SK-N-SH treated with all-trans-retinoic acid at 6 μM for 48 hours (cell line): Measurements from ENCODE around the gene ITPR2.

Experiments
- ATAC-seq: fragments of 200-7000 bp; cut with Tn5 transposase; 3 replicates; pipeline ENCODE4 v1.9.1; 2020; ENCODE audit warnings: mild to moderate bottlenecking, moderate library complexity
- BACH2 ChIP-seq: fragments of 250-450 bp; sonication (Bioruptor Pico); IDR thresholded peaks from 2 replicates; pipeline ENCODE4 v1.9.0; 2021; ENCODE audit warnings: mild to moderate bottlenecking, borderline replicate concordance
- CSDC2 ChIP-seq: fragments of 250-450 bp; sonication (Bioruptor Pico); IDR thresholded peaks from 2 replicates; pipeline ENCODE4 v1.5.0; 2020; ENCODE audit warnings: mild to moderate bottlenecking, moderate library complexity
- ESRRG ChIP-seq: fragments of 250-450 bp; sonication (Bioruptor Pico); IDR thresholded peaks from 2 replicates; pipeline ENCODE4 v1.6.1; 2021; ENCODE audit warnings: mild to moderate bottlenecking
- GLIS3 ChIP-seq: fragments of 250-450 bp; sonication (Bioruptor Pico); IDR thresholded peaks from 2 replicates; pipeline ENCODE4 v1.5.0; 2020; ENCODE audit warnings: mild to moderate bottlenecking, moderate library complexity
- ISL1 ChIP-seq: fragments of 250-450 bp; sonication (Bioruptor Pico); IDR thresholded peaks from 2 replicates; pipeline ENCODE4 v2.1.2; 2022; ENCODE audit warnings: mild to moderate bottlenecking, moderate library complexity
- OSR1 ChIP-seq: fragments of 250-450 bp; sonication (Bioruptor Pico); IDR thresholded peaks from 2 replicates; pipeline ENCODE4 v1.8.0; 2022; ENCODE audit warnings: moderate library complexity, mild to moderate bottlenecking, inconsistent platforms
- PPARA ChIP-seq: fragments of 250-450 bp; sonication (Bioruptor Pico); IDR thresholded peaks from 2 replicates; pipeline ENCODE4 v1.5.0; 2020; ENCODE audit warnings: mild to moderate bottlenecking, borderline replicate concordance
- SNAI2 ChIP-seq: fragments of 250-450 bp; sonication (Bioruptor Pico); IDR thresholded peaks from 2 replicates; pipeline ENCODE4 v1.5.0; 2020; ENCODE audit warnings: mild to moderate bottlenecking, moderate library complexity
- TCF4 ChIP-seq: fragments of 250-450 bp; sonication (Bioruptor Pico); IDR thresholded peaks from 2 replicates; pipeline ENCODE4 v1.8.0; 2021; ENCODE audit warnings: mild to moderate bottlenecking, moderate library complexity, borderline replicate concordance
- TOX ChIP-seq: fragments of 250-450 bp; sonication (Bioruptor Pico); IDR thresholded peaks from 2 replicates; pipeline ENCODE4 v1.8.0; 2021; ENCODE audit warnings: mild to moderate bottlenecking, moderate library complexity, borderline replicate concordance
- ZC3H10 ChIP-seq: fragments of 250-450 bp; sonication (Bioruptor Pico); IDR thresholded peaks from 2 replicates; pipeline ENCODE4 v1.5.1; 2021; ENCODE audit warnings: mild to moderate bottlenecking, moderate library complexity
- ZFP3 ChIP-seq: fragments of 250-450 bp; sonication (Bioruptor Pico); IDR thresholded peaks from 2 replicates; pipeline ENCODE4 v1.5.0; 2020; ENCODE audit warnings: mild to moderate bottlenecking, moderate library complexity
- ZFP30 ChIP-seq: fragments of 450-650 bp; formaldehyde crosslinking; IDR thresholded peaks from 2 replicates; pipeline ENCODE4 v1.5.0; 2022; ENCODE audit warnings: mild to moderate bottlenecking, moderate library complexity
- ZNF70 ChIP-seq: fragments of 450-650 bp; formaldehyde crosslinking; IDR thresholded peaks from 2 replicates; pipeline ENCODE4 v1.5.0; 2020; ENCODE audit warnings: mild to moderate bottlenecking, moderate library complexity
- ZNF8 ChIP-seq: fragments of 450-650 bp; formaldehyde crosslinking; IDR thresholded peaks from 2 replicates; pipeline ENCODE4 v1.5.0; 2020; ENCODE audit warnings: mild to moderate bottlenecking, moderate library complexity
- TF ChIP-seq, protein P1 (sequence below): fragments of 250-450 bp; sonication (Bioruptor Pico); IDR thresholded peaks from 2 replicates; pipeline ENCODE4 v1.5.1; 2020; ENCODE audit warnings: low read depth, mild to moderate bottlenecking, moderate library complexity
- TF ChIP-seq, protein P2 (sequence below): fragments of 250-450 bp; sonication (Bioruptor Pico); IDR thresholded peaks from 2 replicates; pipeline ENCODE4 v1.8.0; 2020; ENCODE audit warnings: mild to moderate bottlenecking, moderate library complexity, borderline replicate concordance
- TF ChIP-seq, protein P3 (sequence below): fragments of 250-450 bp; sonication (Bioruptor Pico); IDR thresholded peaks from 2 replicates; pipeline ENCODE4 v1.5.1; 2021; ENCODE audit warnings: mild to moderate bottlenecking, moderate library complexity
- TF ChIP-seq, protein P4 (sequence below): fragments of 250-450 bp; sonication (Bioruptor Pico); IDR thresholded peaks from 2 replicates; pipeline ENCODE4 v1.5.0; 2020; ENCODE audit warnings: mild to moderate bottlenecking, moderate library complexity
- TF ChIP-seq, protein P5 (sequence below): fragments of 250-450 bp; sonication (Bioruptor Pico); IDR thresholded peaks from 2 replicates; pipeline ENCODE4 v1.8.0; 2021; ENCODE audit warnings: low read depth, mild to moderate bottlenecking, moderate library complexity, borderline replicate concordance

The ITPR2 gene

DNA sequence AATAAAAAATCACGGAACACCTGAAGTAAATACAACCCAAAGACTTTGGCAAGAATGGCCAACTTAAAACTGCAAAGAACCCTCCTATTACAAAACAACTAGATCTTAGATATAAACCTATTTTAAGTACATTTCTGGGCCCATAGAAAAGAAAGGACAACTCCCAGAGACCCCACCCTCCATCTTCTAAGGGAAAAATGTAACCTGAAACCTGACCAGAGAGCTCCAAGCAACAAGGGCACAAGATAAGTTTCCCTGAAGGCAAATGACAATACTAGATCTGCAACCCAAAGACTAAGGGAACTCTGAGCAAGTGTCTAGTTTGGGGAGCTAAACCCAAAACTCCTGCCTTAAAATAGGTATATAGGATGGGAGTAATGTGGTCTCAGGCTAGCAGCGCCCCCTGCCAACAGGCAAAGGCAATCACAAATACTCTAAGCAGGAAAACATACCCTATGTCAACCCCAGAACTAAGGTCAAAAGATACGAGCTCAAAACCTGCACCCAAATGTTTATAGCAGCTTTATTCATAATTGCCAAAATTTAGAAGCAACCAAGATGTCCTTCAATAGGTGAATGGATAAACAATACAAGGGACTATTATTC is 218.9 kb downstream of the ITPR2 start:
- TF ChIP-seq, protein P1, sequence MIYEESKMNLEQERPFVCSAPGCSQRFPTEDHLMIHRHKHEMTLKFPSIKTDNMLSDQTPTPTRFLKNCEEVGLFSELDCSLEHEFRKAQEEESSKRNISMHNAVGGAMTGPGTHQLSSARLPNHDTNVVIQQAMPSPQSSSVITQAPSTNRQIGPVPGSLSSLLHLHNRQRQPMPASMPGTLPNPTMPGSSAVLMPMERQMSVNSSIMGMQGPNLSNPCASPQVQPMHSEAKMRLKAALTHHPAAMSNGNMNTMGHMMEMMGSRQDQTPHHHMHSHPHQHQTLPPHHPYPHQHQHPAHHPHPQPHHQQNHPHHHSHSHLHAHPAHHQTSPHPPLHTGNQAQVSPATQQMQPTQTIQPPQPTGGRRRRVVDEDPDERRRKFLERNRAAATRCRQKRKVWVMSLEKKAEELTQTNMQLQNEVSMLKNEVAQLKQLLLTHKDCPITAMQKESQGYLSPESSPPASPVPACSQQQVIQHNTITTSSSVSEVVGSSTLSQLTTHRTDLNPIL (CRISPR knock-in tag), result no peak
- TF ChIP-seq ZC3H10 (CRISPR knock-in tag) (no peak), TOX (CRISPR knock-in tag) (no peak), ZFP3 (no peak), BACH2 (CRISPR knock-in tag) (no peak), CSDC2 (no peak), ZNF8 (CRISPR knock-in tag) (no peak)
- TF ChIP-seq, protein P2, sequence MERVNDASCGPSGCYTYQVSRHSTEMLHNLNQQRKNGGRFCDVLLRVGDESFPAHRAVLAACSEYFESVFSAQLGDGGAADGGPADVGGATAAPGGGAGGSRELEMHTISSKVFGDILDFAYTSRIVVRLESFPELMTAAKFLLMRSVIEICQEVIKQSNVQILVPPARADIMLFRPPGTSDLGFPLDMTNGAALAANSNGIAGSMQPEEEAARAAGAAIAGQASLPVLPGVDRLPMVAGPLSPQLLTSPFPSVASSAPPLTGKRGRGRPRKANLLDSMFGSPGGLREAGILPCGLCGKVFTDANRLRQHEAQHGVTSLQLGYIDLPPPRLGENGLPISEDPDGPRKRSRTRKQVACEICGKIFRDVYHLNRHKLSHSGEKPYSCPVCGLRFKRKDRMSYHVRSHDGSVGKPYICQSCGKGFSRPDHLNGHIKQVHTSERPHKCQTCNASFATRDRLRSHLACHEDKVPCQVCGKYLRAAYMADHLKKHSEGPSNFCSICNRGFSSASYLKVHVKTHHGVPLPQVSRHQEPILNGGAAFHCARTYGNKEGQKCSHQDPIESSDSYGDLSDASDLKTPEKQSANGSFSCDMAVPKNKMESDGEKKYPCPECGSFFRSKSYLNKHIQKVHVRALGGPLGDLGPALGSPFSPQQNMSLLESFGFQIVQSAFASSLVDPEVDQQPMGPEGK, result no peak
- TF ChIP-seq, protein P3, sequence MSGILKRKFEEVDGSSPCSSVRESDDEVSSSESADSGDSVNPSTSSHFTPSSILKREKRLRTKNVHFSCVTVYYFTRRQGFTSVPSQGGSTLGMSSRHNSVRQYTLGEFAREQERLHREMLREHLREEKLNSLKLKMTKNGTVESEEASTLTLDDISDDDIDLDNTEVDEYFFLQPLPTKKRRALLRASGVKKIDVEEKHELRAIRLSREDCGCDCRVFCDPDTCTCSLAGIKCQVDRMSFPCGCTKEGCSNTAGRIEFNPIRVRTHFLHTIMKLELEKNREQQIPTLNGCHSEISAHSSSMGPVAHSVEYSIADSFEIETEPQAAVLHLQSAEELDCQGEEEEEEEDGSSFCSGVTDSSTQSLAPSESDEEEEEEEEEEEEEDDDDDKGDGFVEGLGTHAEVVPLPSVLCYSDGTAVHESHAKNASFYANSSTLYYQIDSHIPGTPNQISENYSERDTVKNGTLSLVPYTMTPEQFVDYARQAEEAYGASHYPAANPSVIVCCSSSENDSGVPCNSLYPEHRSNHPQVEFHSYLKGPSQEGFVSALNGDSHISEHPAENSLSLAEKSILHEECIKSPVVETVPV (CRISPR knock-in tag), result no peak
- peak; percentile 79 for ATAC-seq

DNA sequence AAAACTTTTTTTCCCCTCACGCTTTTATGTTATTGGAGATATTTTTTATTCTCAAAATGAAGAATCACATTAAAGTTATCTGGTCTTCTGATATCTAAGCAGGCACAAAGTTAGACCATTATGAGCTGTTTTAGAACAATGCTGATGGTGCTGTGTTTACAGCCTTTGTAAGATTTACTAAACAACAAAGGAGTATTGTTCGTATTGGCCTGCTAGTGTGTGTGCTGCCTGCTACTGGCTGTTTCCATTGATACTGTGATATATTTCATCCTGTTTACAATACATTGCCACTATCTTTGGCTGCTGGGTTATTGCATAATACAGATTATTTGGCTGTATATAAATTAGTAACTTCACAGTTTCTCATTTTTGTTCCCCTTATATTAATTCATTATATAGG is 220.8 kb downstream of the ITPR2 start:
- no peak for ATAC-seq
- TF ChIP-seq GLIS3 (CRISPR knock-in tag) (no peak), SNAI2 (CRISPR knock-in tag) (no peak), ZC3H10 (CRISPR knock-in tag) (no peak), ISL1 (CRISPR knock-in tag) (no peak), PPARA (CRISPR knock-in tag) (no peak), ZNF8 (CRISPR knock-in tag) (no peak), TCF4 (CRISPR knock-in tag) (no peak), ZNF70 (CRISPR knock-in tag) (no peak), ESRRG (CRISPR knock-in tag) (no peak), TOX (CRISPR knock-in tag) (no peak), OSR1 (no peak), ZFP3 (no peak), CSDC2 (no peak)
- TF ChIP-seq, protein P3 (CRISPR knock-in tag), result no peak

DNA sequence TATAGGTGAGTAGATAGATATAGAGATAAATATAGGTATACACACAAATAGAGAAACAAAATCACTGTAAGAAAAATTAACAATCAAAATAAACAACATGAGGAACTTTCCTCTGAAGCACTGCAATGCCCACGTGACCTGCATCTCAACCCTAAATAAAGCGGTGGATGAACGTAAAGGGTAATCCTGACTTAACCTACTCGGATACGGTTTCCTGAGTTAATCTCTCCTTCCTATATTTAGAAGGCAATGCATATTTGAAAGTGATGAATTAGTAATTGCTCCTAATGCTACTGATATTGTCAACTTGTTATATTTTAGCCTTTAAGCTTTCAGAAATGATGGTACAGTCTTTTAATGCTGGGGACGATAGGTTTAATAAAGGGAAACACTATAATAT is 221.4 kb downstream of the ITPR2 start:
- TF ChIP-seq ZFP30 (CRISPR knock-in tag) (no peak), TCF4 (CRISPR knock-in tag) (no peak), ZC3H10 (CRISPR knock-in tag) (no peak), ZFP3 (no peak), PPARA (CRISPR knock-in tag) (no peak), GLIS3 (CRISPR knock-in tag) (no peak), OSR1 (no peak), ESRRG (CRISPR knock-in tag) (no peak), CSDC2 (no peak), TOX (CRISPR knock-in tag) (no peak), ZNF8 (CRISPR knock-in tag) (no peak)
- TF ChIP-seq, protein P4, sequence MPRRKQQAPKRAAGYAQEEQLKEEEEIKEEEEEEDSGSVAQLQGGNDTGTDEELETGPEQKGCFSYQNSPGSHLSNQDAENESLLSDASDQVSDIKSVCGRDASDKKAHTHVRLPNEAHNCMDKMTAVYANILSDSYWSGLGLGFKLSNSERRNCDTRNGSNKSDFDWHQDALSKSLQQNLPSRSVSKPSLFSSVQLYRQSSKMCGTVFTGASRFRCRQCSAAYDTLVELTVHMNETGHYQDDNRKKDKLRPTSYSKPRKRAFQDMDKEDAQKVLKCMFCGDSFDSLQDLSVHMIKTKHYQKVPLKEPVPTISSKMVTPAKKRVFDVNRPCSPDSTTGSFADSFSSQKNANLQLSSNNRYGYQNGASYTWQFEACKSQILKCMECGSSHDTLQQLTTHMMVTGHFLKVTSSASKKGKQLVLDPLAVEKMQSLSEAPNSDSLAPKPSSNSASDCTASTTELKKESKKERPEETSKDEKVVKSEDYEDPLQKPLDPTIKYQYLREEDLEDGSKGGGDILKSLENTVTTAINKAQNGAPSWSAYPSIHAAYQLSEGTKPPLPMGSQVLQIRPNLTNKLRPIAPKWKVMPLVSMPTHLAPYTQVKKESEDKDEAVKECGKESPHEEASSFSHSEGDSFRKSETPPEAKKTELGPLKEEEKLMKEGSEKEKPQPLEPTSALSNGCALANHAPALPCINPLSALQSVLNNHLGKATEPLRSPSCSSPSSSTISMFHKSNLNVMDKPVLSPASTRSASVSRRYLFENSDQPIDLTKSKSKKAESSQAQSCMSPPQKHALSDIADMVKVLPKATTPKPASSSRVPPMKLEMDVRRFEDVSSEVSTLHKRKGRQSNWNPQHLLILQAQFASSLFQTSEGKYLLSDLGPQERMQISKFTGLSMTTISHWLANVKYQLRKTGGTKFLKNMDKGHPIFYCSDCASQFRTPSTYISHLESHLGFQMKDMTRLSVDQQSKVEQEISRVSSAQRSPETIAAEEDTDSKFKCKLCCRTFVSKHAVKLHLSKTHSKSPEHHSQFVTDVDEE (CRISPR knock-in tag), result no peak
- TF ChIP-seq, protein P5, sequence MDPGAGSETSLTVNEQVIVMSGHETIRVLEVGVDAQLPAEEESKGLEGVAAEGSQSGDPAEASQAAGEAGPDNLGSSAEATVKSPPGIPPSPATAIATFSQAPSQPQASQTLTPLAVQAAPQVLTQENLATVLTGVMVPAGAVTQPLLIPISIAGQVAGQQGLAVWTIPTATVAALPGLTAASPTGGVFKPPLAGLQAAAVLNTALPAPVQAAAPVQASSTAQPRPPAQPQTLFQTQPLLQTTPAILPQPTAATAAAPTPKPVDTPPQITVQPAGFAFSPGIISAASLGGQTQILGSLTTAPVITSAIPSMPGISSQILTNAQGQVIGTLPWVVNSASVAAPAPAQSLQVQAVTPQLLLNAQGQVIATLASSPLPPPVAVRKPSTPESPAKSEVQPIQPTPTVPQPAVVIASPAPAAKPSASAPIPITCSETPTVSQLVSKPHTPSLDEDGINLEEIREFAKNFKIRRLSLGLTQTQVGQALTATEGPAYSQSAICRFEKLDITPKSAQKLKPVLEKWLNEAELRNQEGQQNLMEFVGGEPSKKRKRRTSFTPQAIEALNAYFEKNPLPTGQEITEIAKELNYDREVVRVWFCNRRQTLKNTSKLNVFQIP (CRISPR knock-in tag), result no peak
- TF ChIP-seq, protein P2, result no peak
- TF ChIP-seq, protein P3 (CRISPR knock-in tag), result no peak
- no peak for ATAC-seq
